Cardiac muscle cell (in vitro differentiated cells and primary cell): ENCODE measurements around the gene MYO1E. TPM values are rescaled to one million over a fixed set of nuclear protein-coding genes. Genes with fewer than 3 reads are reported as not detected.

Source experiments
- DNase-seq, 2 donors: peaks; one replicate each; pipeline versions ENCODE4 v3.0.0 to v3.0.0-alpha.2; 2010 to 2017; ENCODE audit warnings: low read depth in 1 of 2, low spot score in 1 of 2
- H3K27ac ChIP-seq: fragments of 200-600 bp; sonication (generic); 2 replicates; pipeline ENCODE4 v1.5.1; 2016
- H3K27me3 ChIP-seq: fragments of 200-600 bp; sonication (generic); 2 replicates; pipeline ENCODE4 v1.6.0; 2016; ENCODE audit warnings: control low read depth
- H3K36me3 ChIP-seq: fragments of 200-600 bp; sonication (generic); 2 replicates; pipeline ENCODE4 v1.5.1; 2016; ENCODE audit warnings: control low read depth
- H3K4me1 ChIP-seq: fragments of 200-600 bp; sonication (generic); 2 replicates; pipeline ENCODE4 v1.8.1; 2017; ENCODE audit warnings: low read depth, mild to moderate bottlenecking, mixed run types
- H3K4me3 ChIP-seq: fragments of 200-600 bp; sonication (generic); 2 replicates; pipeline ENCODE4 v1.5.1; 2016; ENCODE audit warnings: mild to moderate bottlenecking
- H3K9me3 ChIP-seq: fragments of 200-600 bp; sonication (generic); 2 replicates; pipeline ENCODE4 v1.5.1; 2017; ENCODE audit warnings: low read depth, mild to moderate bottlenecking, control low read depth
- polyA plus RNA-seq: library from polyadenylated mRNA; unstranded; fragments of >200 nt; fragmentation: Nextera tagmentation; extraction: Ambion mirVana; gene quantifications from 2 replicates; pipeline ENCODE4 v1.2.1, GENCODE V29; 2016
- total RNA-seq: library from RNA; depleted of rRNA; stranded (reverse); fragments of >200 nt; gene quantifications from 2 replicates; pipeline ENCODE4 v1.2.3, GENCODE V29; 2016
- TF ChIP-seq, protein P1 (sequence below): IDR thresholded peaks from 2 replicates; pipeline ENCODE4 v1.5.1; 2012; ENCODE audit warnings: low read depth, mild to moderate bottlenecking, low read length

MYO1E gene
- total and polyA plus RNA-seq, 2 experiments from 2014 or later = 22.0 to 27.7 TPM

DNA sequence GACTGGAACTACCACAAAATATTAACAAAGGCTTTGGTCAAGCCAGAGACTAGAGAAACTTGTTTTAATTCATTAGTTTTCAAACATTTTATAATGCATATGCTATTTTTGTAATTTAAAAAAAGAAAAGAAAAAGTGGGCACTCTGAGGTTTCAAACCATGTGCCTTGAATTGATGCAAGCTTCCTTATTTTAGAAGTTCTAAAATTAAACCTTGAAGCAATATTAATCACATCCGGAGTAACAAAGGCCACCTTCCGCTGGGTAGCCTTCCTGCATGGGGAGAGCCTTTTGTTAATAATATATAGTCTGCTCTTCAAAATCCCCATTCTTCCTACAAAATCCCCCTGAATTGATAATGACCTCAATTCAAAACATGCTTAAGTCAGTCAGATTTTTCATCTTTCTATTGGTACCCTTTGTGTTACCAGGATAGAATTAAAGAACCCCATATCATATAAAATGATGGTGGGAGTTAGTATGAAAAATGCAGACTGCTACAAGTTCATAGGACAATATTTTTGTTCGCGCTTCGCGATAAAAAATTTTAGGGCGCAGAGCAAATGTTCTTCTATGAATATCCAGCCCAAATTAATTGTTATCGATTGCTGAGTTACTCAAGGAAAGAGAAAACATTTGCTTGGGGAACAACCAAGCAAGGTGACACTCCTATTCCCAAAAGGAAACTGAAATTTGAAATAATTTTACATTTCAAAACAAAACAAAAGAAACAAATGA is 135.4 kb downstream of the MYO1E start:
- no peak for DNase-seq
- Histone ChIP-seq H3K27me3 (no peaks in the 10 kb centered on the region), H3K4me3 (no peak overlapping the region), H3K36me3 (no peaks in the 10 kb centered on the region), H3K9me3 (no peaks in the 10 kb centered on the region), H3K4me1 (no peaks in the 10 kb centered on the region), H3K27ac (no peak overlapping the region)
- TF ChIP-seq, protein P1, sequence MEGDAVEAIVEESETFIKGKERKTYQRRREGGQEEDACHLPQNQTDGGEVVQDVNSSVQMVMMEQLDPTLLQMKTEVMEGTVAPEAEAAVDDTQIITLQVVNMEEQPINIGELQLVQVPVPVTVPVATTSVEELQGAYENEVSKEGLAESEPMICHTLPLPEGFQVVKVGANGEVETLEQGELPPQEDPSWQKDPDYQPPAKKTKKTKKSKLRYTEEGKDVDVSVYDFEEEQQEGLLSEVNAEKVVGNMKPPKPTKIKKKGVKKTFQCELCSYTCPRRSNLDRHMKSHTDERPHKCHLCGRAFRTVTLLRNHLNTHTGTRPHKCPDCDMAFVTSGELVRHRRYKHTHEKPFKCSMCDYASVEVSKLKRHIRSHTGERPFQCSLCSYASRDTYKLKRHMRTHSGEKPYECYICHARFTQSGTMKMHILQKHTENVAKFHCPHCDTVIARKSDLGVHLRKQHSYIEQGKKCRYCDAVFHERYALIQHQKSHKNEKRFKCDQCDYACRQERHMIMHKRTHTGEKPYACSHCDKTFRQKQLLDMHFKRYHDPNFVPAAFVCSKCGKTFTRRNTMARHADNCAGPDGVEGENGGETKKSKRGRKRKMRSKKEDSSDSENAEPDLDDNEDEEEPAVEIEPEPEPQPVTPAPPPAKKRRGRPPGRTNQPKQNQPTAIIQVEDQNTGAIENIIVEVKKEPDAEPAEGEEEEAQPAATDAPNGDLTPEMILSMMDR = no peak

DNA sequence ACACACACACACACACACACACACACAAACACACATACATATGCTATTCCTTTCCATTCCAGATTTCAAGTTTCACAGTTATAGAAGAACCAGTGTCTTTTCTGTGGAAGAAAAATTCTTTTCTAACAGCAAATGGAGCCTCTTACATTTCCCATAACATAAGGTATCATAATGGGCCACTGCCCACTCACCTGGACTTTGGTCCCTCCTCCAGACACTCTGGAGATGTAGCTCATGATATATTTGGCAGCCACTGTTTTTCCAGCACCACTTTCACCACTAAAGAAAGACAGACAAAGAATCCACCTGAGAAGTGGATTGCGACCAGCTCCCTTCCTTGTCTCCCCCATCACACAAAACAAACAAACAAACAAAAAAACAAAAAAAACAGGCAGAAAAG is 136.3 kb downstream of the MYO1E start:
- Histone ChIP-seq H3K9me3 (no peaks in the 10 kb centered on the region), H3K27ac (no peak overlapping the region), H3K4me3 (no peak overlapping the region), H3K4me1 (no peaks in the 10 kb centered on the region), H3K36me3 (no peaks in the 10 kb centered on the region), H3K27me3 (no peaks in the 10 kb centered on the region)
- TF ChIP-seq, protein P1 = no peak
- no peak for DNase-seq

DNA sequence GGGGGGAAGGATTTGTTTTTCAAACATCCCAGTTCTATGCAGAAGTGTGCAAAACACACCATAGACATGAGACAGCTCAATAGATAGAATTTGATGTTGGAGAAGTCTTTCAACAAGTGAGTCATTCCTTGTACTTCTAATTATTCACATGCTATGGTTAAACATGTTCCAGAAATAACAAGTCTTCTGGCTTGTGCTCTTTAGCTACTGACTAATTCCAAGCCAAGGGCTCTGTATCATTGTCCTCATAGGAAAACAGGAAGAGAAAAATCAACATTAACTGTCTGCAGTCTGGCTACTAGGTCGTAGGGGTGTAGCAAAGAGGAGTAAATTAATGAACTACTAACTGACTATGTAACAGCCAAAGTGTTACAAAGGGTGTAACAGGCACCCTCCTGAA is 140.2 kb downstream of the MYO1E start:
- TF ChIP-seq, protein P1 = no peak
- Histone ChIP-seq H3K4me3 (no peak overlapping the region), H3K9me3 (no peaks in the 10 kb centered on the region), H3K36me3 (no peaks in the 10 kb centered on the region), H3K27me3 (no peaks in the 10 kb centered on the region), H3K27ac (no peak overlapping the region), H3K4me1 (no peaks in the 10 kb centered on the region)
- peak in 1 of 2 donors; percentile 77 for DNase-seq

DNA sequence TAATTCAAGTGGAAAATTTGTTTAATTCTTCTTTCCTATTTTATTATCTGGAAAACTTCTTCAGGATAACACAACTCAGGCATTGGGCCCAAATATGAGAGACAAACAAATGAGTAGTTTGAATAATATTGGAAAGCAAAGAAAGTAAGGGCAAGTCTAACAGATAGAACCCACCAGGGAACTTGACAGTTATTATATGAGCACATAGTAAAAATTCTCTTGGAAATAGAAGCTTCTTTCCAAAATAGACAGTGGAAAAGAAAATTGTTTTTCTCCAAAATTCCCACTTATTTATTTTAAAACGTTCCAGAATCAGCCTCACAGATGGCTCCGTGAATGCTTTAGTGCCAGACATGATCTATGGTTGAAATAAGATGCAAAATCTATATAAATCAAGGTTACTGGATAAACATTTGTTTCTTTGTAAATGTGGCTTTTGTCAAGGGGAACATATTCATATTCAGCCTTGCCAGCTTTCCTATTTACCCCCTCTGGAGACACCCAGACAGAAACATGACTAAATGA is 142.1 kb downstream of the MYO1E start:
- H3K9me3 ChIP-seq = no peaks in the 10 kb centered on the region
- no peak overlapping the region for H3K27ac ChIP-seq
- no peak for DNase-seq
- no peak overlapping the region for H3K4me3 ChIP-seq
- no peaks in the 10 kb centered on the region for H3K27me3 ChIP-seq
- H3K36me3 ChIP-seq = no peaks in the 10 kb centered on the region
- no peaks in the 10 kb centered on the region for H3K4me1 ChIP-seq
- TF ChIP-seq, protein P1 = no peak

DNA sequence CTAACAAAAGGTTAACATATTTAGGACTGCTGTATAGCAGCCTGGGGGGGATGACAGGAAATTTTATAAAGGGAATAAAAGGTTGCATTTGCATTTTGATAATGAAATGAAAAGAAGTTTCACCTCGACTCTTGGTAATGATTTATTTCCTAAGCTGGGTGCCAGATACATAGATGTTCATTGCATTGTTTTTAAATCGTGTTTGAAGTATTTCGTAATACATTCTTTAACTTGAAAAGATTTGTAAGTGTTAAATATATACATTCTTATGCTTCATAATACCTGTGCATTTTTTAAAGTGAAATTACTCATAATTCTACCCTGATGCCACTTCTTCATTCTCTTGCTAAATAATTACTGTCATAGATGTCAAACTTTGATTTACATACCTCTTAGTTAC is 143.2 kb downstream of the MYO1E start:
- H3K27ac ChIP-seq = no peak overlapping the region
- no peaks in the 10 kb centered on the region for H3K27me3 ChIP-seq
- H3K36me3 ChIP-seq = no peaks in the 10 kb centered on the region
- H3K9me3 ChIP-seq = no peaks in the 10 kb centered on the region
- TF ChIP-seq, protein P1 = no peak
- H3K4me3 ChIP-seq = no peak overlapping the region
- no peak for DNase-seq
- H3K4me1 ChIP-seq = no peaks in the 10 kb centered on the region
